AG09319 (cell line): Measurements from ENCODE around the gene OTOP2.

ENCODE experiments used
- DNase-seq: peaks from one replicate; pipeline ENCODE4 v3.0.0-alpha.2; 2010; ENCODE audit warnings: low read depth; ENCODE audit errors: extremely low read depth
- CTCF ChIP-seq: IDR thresholded peaks from 2 replicates; pipeline ENCODE4 v1.5.1; 2011; ENCODE audit warnings: low read depth, mild to moderate bottlenecking, inconsistent platforms, low read length, moderate library complexity

OTOP2 gene

GRCh38 chr17:74935585-74936469 is 11.8 kb downstream of the OTOP2 start, which contains the start of gene OTOP3:
OTOP3 (plus strand) TSS chr17:74935898; CDS start chr17:74935922, 24 bp downstream.
- TF ChIP-seq CTCF = no peak
- no peak for DNase-seq

GRCh38 chr17:74936470-74936799 is 12.4 kb downstream of the OTOP2 start:
- no peak for DNase-seq
- no peak for TF ChIP-seq CTCF

- no peak for DNase-seq
- no peak for TF ChIP-seq CTCF
Observed at GRCh38 chr17:74937064-74938051, 13.3 kb downstream of the OTOP2 start.

- no peak for DNase-seq
- no peak for TF ChIP-seq CTCF
Observed at GRCh38 chr17:74938194-74938950, 14.3 kb downstream of the OTOP2 start.

- DNase-seq = no peak
- no peak for TF ChIP-seq CTCF
Observed at GRCh38 chr17:74939534-74939933, 15.5 kb downstream of the OTOP2 start.

- DNase-seq = no peak
- TF ChIP-seq CTCF = no peak
Observed at GRCh38 chr17:74941128-74941725, 17.2 kb downstream of the OTOP2 start.
